GM19438 (cell line): ENCODE measurements around the gene TAGLN2.

Experiments used
- ATAC-seq: cut with Tn5 transposase; IDR thresholded peaks from one replicate; pipeline ENCODE4 v1.9.1; 2021; ENCODE audit warnings: low read depth; ENCODE audit not compliant: unreplicated experiment

TAGLN2 gene

DNA sequence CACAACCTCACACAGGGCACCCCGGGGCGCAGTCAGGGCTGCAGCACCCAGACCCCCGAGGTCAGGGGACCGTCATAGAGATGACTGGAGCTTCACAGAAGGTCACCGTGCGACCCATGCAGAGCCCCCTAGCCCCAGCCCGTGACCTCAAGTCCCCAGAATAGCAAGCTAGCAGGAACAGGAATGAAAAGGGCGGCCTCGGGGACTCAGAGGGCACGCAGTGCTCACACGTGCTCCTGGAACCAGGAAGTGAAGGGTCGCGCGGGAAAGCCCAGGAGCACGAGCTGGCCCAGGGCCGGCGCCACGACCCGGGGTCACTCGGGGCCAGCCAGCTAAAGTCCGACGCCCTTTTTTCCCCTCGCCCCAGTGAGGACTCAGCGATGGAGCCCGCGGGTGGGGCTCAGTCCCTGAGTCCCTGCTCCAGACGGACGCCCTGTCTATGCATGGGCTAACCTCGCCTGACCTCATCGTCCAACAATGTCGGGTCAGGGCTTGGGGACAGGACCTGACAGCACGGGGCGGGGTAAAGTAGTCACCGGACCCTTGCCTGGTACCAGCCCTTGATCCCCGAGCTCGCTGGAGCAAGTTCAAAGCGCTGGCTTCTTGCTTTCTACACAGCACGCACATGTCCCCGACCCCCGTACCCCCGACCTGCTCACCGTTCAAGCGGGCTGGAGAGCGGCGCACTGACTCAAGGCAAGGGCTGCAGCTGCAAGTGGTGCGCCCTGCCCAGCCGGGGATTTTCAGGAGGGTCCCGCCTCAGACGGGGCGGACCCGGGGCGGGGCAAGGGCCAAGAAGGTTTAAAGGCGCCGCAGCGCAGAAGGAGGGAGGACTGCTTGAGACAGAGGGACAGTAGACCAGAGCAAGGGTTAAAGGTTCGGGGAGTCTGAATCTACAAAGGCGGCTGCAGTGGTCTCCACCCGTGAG, at the start of gene TAGLN2:
Gene TAGLN2 (minus strand): TSS at position 717 of the 928 bp plus-strand sequence. CDS start 4,998 bp downstream, outside the sequence.
- peak; percentile 53 for ATAC-seq

GRCh38 chr1:159974350-159974965, 49.2 kb upstream of the TAGLN2 start:
- no peak for ATAC-seq

DNA sequence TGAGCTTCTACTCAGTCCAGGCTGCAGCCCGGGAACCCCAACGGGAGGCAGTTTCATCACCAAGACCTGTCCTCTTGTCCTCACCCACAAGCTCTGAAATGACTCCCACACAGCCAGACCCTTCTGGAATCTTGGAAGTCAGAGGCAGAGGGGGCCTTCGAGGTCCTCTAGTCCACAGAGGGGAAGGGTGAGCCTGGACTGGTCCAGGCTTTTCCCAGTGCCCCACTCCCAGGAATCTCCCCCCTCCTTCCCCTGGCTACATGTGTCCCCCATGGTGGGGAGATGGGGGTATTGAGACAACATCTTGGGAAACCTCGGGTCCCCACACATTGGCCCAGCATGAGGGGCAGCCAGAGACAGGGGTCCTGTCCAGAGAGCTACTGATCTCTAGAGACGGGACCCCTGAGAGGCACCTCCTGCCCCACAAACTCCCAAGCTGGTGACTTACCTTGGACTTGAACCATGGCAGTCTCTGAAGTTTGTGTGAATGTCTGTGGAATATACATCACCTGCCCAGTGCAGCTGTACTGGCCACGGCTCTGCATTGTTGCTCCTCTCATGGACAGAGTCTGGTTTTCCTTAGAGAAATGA, 48.1 kb upstream of the TAGLN2 start:
- ATAC-seq, result no peak

- no peak for ATAC-seq
These were observed 47.3 kb upstream of the TAGLN2 start for GRCh38 chr1:159972443-159973205.

DNA sequence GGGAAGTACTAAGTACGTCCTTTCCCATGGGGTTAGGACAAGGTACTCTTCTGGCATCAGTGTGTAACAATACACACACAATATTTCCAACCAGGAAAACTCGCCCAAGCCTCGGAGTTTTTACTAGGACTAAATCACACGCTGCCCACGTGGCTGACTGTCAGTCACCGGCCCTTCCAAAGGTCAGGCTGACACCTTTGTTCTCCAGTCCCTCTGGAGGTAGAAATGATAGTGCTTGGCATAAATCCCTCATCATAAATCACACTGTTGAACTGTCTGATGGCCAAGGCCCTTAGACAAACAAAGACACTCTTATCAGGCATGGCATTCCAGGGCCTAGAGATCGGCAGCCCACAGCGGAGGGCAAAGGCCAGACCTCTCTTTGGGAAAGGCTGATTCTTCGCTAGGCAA, 45.6 kb upstream of the TAGLN2 start:
- ATAC-seq, result no peak

- no peak for ATAC-seq
These were observed 43.6 kb upstream of the TAGLN2 start for GRCh38 chr1:159968901-159969300.

- ATAC-seq, result no peak
These were observed 40.0 kb upstream of the TAGLN2 start for GRCh38 chr1:159965263-159965662.

- no peak for ATAC-seq
These were observed 38.8 kb upstream of the TAGLN2 start for GRCh38 chr1:159964144-159964543.

GRCh38 chr1:159962176-159962575, 36.9 kb upstream of the TAGLN2 start:
- no peak for ATAC-seq

DNA sequence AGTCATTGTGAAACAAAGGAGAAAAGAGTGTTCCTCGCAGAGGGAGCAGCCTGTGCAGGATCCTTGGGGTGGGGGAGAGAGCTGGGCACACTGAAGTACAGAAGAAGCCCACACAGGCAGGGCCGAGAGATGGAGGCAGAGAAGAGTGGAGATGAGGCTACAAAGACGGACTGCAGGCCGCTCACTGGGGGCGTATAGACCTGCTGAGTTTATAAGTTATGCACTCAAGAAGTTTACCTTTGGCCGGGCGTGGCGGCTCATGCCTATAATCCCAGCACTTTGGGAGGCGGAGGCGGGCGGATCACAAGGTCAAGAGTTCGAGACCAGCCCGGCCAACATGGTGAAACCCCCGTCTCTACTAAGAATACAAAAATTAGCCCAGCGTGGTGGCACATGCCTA, 36.3 kb upstream of the TAGLN2 start:
- no peak for ATAC-seq

DNA sequence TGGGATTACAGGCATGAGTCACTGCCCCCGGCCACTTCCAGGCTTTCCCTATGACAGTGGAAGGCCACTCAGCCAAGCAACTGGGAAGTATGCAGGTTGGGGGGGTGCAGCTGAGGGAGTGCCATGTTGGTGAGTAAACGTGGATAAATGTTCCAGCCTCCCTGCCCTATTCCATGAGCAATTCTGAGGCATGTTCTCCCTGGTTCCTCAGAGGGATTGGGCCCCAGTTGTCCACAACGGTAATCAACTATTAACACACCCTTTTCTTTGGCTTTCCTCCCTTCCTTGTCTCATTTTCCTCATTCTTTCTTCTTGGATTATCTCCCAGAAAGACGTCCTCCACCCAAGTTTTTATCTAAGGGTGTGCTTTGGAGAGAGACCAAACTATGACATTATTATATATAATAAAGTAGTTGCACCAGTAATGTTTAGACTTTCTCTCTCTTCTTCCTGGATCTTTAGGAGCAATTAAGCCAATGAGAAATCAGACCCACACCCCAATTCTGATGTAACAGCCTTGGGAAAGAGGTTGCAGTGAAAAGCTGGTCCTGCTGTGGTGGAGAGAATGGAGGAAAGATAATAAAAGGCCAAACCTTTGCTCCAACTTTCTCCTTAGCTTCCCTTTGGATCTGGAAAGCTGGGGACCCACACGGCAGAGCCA, 35.5 kb upstream of the TAGLN2 start:
- ATAC-seq, result no peak

- ATAC-seq, result no peak
These were observed 34.1 kb upstream of the TAGLN2 start for GRCh38 chr1:159959451-159959850.

GRCh38 chr1:159958719-159959380, 33.5 kb upstream of the TAGLN2 start:
- peak; percentile 57 for ATAC-seq

DNA sequence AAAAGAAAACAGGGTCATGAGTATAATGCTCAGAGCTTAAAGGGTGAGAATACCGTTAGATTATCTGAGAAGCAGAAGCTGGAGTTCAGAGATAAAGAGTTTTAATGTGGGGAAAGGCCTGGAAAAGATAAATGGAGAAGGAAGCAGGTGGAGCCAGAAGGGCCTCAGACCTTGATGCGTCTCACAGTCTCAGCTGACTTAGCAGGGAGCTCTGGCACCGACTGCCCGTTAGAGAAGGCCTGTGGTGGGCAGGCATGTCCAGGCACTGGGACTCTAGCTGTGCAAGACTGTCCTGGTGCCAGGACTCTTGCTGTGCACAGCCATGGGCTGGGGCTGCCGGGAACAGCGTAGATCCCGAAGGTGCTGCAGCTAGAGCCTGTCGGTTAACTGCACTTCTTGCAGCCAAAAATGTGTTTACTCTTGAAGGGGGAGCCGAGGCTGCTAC, 32.5 kb upstream of the TAGLN2 start:
- no peak for ATAC-seq

DNA sequence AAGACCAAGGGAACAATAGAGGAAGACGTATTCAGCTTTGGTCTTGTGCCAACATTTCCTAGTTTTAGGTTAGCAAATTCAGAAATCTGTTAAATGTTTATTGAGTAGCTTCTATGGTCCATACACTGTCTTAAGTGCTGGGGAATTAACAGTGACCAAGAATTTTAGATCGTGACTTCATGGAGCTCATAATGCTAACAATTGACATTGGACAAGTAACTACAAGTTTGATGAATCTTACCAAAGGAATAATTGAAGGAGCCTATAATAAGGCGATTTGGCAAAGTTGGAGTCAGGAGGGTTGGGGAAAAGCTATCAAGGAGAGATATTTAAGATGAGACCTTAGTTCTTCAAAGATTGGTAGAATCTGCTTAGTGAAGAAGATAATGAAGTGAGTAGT, 30.1 kb upstream of the TAGLN2 start:
- no peak for ATAC-seq

GRCh38 chr1:159953536-159954515, 28.5 kb upstream of the TAGLN2 start, which contains the start of gene SLAMF9:
Gene SLAMF9 (minus strand): TSS chr1:159954237. CDS start chr1:159954137, 100 bp downstream.
- ATAC-seq, result no peak

DNA sequence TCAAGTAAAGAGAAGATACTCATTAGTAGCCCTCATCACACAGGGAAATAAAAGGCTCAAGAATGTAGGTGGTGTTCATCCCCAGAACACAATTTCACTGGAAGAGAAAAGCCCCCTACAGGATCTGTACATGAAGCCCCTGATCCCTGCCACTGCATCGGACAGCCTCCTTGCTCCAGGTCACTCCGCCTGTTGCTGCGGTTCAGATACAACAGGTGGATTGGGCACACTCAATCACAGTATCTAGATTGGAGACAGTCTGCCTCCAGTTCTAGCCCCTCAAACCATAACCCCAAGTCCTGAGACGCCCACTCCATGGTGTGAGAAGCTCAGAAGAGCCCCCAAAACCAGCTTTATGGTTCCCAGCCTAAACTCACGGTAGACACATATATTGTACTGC, 27.6 kb upstream of the TAGLN2 start:
- ATAC-seq, result no peak

- ATAC-seq, result no peak
These were observed 26.2 kb upstream of the TAGLN2 start for GRCh38 chr1:159951551-159951950.
